Cardiac fibroblast (primary cell): ENCODE results near the gene CMTM3.
"Not testable (repeated sequence)": the region's sequence is repeated elsewhere in the genome, so short reads cannot be mapped to it uniquely, and the experiment has no call there.

Source experiments
- DNase-seq, 2 donors: peaks; one replicate each; pipeline versions ENCODE4 v3.0.0 to v3.0.0-alpha.2; 2010; ENCODE audit warnings: low read depth in 2 of 2
- H3K4me3 ChIP-seq, 2 donors: replicated peaks in 1 of 2; 1 replicate in 1 of 2; 2 replicates in 1 of 2; pipeline ENCODE4 v1.5.1; 2011; ENCODE audit warnings: low read depth in 2 of 2, low read length in 2 of 2, mild to moderate bottlenecking in 2 of 2, moderate library complexity in 1 of 2
- CTCF ChIP-seq: IDR thresholded peaks from one replicate; pipeline ENCODE4 v1.5.1; 2011; ENCODE audit warnings: low read depth, mild to moderate bottlenecking, low read length, inconsistent platforms

CMTM3 gene

GRCh38 chr16:66566051-66566901 is 38.2 kb upstream of the CMTM3 start, which contains the start of gene CMTM1:
Gene CMTM1, plus strand, starts transcription at chr16:66566439. Its CDS starts 75 bp downstream, at chr16:66566514.
- H3K4me3 ChIP-seq: no peak within 1 kb of the TSS
- no peak for TF ChIP-seq CTCF
- no peak for DNase-seq

- not testable (repeated sequence) for H3K4me3 ChIP-seq, DNase-seq
These were observed 37.2 kb upstream of the CMTM3 start for GRCh38 chr16:66567270-66567669.

- DNase-seq: peak in 1 of 2 donors; percentile 63
- no peak for TF ChIP-seq CTCF
- no peak overlapping the region for H3K4me3 ChIP-seq
These were observed 36.1 kb upstream of the CMTM3 start for GRCh38 chr16:66568355-66568754.

GRCh38 chr16:66569131-66569530 is 35.4 kb upstream of the CMTM3 start:
- DNase-seq: peak in 1 of 2 donors; percentile 78
- H3K4me3 ChIP-seq: no peak overlapping the region
- no peak for TF ChIP-seq CTCF

- peak; percentile 69 to 79 for DNase-seq
- H3K4me3 ChIP-seq: no peak overlapping the region
- no peak for TF ChIP-seq CTCF
These were observed 34.6 kb upstream of the CMTM3 start for GRCh38 chr16:66569827-66570405.

GRCh38 chr16:66572356-66572755 is 32.1 kb upstream of the CMTM3 start:
- no peak for TF ChIP-seq CTCF
- DNase-seq: no peak
- H3K4me3 ChIP-seq: no peak overlapping the region

GRCh38 chr16:66574081-66574480 is 30.4 kb upstream of the CMTM3 start:
- no peak for TF ChIP-seq CTCF
- DNase-seq: peak in 1 of 2 donors; percentile 20

More at GRCh38 chr16:66574081-66574480, 30.4 kb upstream of the CMTM3 start:
- H3K4me3 ChIP-seq: no peak overlapping the region
